NB4 (cell line): ENCODE data around the gene OR2F2.

Source experiments
- DNase-seq: peaks from one replicate; pipeline ENCODE4 v3.0.0; 2010; ENCODE audit warnings: low read depth
- H3K4me3 ChIP-seq: one replicate; pipeline ENCODE4 v1.5.1; 2011; ENCODE audit warnings: mild to moderate bottlenecking, low read depth, low read length, moderate library complexity
- MYC ChIP-seq: IDR thresholded peaks from 2 replicates; pipeline ENCODE4 v1.6.1; 2011; ENCODE audit warnings: low read depth, low read length
- POLR2A ChIP-seq: IDR thresholded peaks from 2 replicates; pipeline ENCODE4 v1.6.1; 2011; ENCODE audit warnings: mild to moderate bottlenecking; ENCODE audit not compliant: insufficient read length; ENCODE audit errors: extremely low read depth
- TF ChIP-seq, protein P1 (sequence below): IDR thresholded peaks from one replicate; pipeline ENCODE4 v1.5.1; 2012; ENCODE audit warnings: low read depth, low read length
- TF ChIP-seq, protein P2 (sequence below): IDR thresholded peaks from 2 replicates; pipeline ENCODE4 v1.6.1; 2011; ENCODE audit warnings: low read depth, low read length

The OR2F2 gene

DNA sequence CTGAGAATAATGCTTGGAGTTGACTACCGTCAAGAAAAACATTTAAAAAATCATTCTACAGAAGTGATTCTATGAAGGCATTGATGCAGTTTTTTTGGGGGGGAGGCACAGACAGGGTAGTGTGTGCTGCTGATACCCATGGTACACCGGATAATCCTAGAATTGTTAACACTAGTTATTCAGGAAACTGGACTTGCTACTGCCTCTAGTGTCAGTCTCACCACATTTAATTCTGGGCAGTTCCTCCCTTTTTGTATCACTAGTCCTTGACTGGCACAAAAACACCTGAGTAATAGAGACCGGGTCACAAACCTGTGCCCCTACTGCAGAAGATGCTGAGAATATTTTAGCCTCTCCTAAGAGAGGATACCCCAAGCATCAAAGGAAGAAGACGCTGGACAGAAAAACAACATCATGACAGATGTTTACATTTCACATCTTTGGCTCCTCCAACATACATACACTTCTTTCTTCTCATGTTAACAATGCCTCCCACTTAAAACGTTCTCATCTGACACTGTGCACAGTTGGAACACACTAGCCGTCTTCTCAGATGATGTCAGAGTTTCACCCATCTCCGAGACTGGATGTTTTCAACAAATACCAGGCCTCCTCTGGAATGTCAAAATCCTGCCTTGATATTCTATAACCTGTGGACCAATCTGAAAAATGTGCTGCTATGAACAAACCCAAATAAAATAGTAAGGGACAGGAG, 19.9 kb upstream of the OR2F2 start:
- H3K4me3 ChIP-seq, result no peak overlapping the region
- TF ChIP-seq, protein P1, sequence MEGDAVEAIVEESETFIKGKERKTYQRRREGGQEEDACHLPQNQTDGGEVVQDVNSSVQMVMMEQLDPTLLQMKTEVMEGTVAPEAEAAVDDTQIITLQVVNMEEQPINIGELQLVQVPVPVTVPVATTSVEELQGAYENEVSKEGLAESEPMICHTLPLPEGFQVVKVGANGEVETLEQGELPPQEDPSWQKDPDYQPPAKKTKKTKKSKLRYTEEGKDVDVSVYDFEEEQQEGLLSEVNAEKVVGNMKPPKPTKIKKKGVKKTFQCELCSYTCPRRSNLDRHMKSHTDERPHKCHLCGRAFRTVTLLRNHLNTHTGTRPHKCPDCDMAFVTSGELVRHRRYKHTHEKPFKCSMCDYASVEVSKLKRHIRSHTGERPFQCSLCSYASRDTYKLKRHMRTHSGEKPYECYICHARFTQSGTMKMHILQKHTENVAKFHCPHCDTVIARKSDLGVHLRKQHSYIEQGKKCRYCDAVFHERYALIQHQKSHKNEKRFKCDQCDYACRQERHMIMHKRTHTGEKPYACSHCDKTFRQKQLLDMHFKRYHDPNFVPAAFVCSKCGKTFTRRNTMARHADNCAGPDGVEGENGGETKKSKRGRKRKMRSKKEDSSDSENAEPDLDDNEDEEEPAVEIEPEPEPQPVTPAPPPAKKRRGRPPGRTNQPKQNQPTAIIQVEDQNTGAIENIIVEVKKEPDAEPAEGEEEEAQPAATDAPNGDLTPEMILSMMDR, result peak; percentile 7
- TF ChIP-seq POLR2A (no peak), MYC (no peak)
- TF ChIP-seq, protein P2, sequence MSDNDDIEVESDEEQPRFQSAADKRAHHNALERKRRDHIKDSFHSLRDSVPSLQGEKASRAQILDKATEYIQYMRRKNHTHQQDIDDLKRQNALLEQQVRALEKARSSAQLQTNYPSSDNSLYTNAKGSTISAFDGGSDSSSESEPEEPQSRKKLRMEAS, result no peak
- DNase-seq, result no peak

DNA sequence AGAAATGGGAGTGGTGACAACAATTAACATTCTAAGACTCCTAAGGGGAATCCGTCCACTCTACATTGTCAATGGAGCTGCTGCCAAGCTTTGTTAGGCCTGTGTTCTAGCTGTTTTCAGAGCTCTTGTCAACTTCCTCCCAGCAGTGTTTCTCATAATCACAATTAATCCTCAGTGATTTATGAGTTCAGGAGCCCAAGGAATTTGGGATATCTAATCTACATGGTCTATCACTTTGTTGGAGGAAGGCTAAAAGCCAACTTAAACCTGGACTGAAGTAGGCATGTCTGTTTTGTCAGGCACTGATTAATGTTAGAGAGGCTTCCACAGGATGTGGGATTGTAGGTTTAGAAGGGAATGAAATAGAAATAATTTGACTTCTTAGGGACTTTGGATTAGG, 10.2 kb upstream of the OR2F2 start:
- no peak overlapping the region for H3K4me3 ChIP-seq
- TF ChIP-seq POLR2A (no peak), MYC (no peak)
- TF ChIP-seq, protein P1, result no peak
- TF ChIP-seq, protein P2, result no peak
- DNase-seq, result no peak

DNA sequence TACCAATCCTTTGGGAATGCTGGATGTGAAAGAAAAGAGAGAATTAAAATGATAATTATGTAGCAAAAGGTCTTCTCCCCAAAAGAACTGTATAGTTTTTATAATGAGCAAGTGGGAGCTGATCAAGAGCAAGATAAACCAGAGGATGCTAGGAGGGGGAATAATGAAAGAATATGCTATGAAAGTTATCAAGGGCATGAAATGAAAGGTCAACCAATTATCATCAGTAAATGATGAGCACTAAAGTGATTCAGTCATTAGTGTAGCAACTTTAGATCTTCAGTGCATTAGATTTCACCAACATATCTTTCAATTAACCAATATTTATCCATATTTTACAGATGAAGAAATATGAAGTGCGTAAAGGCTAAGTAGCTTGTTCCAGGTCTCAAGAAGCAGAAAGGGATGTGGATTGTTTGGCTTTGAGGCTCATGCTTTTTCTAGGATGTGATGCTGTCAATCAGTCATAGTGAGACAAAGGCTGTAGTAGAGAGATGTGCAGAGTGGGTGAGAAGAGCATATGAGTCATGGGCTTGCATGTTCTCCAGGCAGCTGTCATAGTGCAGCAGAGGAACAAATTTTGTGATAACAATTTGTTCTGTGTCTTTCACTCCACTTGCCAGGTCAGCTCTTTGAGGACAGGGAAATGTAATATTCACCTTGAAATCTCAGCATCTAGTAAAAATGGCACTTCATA, 5.7 kb upstream of the OR2F2 start:
- TF ChIP-seq, protein P2, result no peak
- no peak for TF ChIP-seq MYC
- no peak for TF ChIP-seq POLR2A
- TF ChIP-seq, protein P1, result no peak
- no peak overlapping the region for H3K4me3 ChIP-seq
- DNase-seq, result no peak

DNA sequence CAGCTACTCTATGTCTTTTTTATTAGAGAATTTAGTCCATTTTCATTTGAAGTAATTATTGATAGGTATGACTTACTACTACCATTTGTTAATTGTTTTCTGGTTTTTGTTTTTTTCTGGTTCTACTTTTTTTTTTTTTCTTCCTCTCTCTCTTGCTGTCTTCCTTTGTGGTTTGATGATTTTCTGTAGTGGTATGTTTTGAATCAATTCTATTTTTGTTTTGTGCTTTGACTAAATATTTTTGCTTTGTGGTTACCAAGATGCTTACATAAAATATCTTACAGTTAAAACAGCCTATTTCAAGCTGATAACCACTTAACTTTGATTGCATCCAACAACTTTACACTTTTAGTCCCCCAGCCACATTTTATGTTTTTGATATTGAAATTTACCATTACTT, 3.3 kb upstream of the OR2F2 start:
- no peak overlapping the region for H3K4me3 ChIP-seq
- DNase-seq, result no peak
- TF ChIP-seq MYC, result no peak
- no peak for TF ChIP-seq POLR2A
- TF ChIP-seq, protein P2, result no peak
- TF ChIP-seq, protein P1, result no peak

DNA sequence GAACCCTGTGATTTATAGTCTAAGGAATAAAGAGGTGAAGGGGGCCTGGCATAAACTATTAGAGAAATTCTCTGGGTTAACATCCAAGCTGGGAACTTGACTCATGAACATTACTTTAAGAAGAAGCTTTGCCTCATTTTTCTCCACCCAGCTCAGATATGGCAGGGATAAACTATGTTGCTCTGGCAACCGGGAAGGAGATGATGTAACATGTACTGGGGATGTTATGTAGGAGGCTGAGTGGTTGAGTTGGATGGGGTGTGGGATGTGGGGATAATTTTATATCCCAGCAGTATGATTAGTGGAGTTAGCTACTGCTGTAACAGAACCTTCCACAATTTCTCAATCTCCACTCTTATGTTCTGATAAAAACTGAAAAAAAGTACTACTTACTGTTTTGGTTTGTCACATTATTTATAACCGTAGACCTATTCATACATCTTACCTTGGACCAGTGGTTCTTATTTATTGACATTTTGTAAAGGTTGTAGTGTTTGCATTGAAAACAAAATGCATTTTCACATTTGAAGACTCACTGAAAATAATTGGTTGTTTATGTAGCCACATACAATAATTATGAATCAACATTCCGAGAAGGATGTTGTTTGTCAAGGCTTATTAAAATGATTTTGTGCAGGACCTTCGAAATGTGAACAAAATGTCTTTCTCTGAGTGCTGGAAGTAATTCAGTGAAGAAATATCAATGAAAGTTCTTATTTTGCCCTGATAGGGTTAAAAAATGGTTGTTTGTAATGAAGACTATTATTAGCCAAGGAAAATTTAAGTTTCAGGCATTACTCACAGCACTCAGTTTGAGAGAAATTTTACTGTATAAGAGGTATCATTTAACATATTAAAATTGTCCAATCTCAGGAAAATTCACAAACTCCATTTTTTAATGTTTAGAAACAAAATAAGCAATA, 1.3 kb downstream of the OR2F2 start:
- no peak for DNase-seq
- TF ChIP-seq, protein P2, result no peak
- TF ChIP-seq, protein P1, result no peak
- no peak for TF ChIP-seq POLR2A
- TF ChIP-seq MYC, result no peak
- H3K4me3 ChIP-seq, result no peak overlapping the region
